Gastroesophageal sphincter (tissue), 4 donors: Measurements from ENCODE around the gene TXNDC11. TPM values are rescaled to one million over a fixed set of nuclear protein-coding genes. Genes with fewer than 3 reads are reported as not detected.

Source experiments
- ATAC-seq: fragments of 150-250 bp; one replicate; pipeline ENCODE4 v1.9.1; 2016; ENCODE audit warnings: mild to moderate bottlenecking, moderate library complexity
- H3K27ac ChIP-seq, 4 donors: fragments of 200-600 bp; sonication (generic) in 3 of 4; 1 replicate in 3 of 4; 2 replicates in 1 of 4; pipeline ENCODE4 v1.5.1; 2016 to 2019
- H3K27me3 ChIP-seq: fragments of 200-600 bp; sonication (generic); one replicate; pipeline ENCODE4 v1.5.1; 2019
- H3K36me3 ChIP-seq, 2 donors: fragments of 200-600 bp; sonication (generic); one replicate each; pipeline ENCODE4 v1.5.1; 2019; ENCODE audit warnings: control low read depth in 1 of 2
- H3K4me1 ChIP-seq, 3 donors: fragments of 200-600 bp; sonication (generic); 1 replicate in 2 of 3; 2 replicates in 1 of 3; pipeline ENCODE4 v1.5.1; 2016 to 2019; ENCODE audit warnings: control low read depth in 2 of 3
- H3K4me3 ChIP-seq, 2 donors: fragments of 200-600 bp; sonication (generic); one replicate each; pipeline ENCODE4 v1.5.1; 2019; ENCODE audit warnings: mild to moderate bottlenecking in 1 of 2, moderate library complexity in 1 of 2
- H3K9me3 ChIP-seq, 3 donors: fragments of 200-600 bp; sonication (generic); one replicate each; pipeline ENCODE4 v1.5.1; 2017 to 2019; ENCODE audit warnings: control low read depth in 2 of 3
- EP300 ChIP-seq: sonication (generic); formaldehyde crosslinking; IDR thresholded peaks from one replicate; pipeline ENCODE4 v1.6.1; 2017; ENCODE audit warnings: antibody characterized with exemption, mild to moderate bottlenecking
- POLR2A ChIP-seq, 2 donors: fragments of 450-650 bp; IDR thresholded peaks; one replicate each; pipeline ENCODE4 v1.6.1; 2017; ENCODE audit warnings: antibody characterized with exemption in 2 of 2, mild to moderate bottlenecking in 2 of 2, moderate library complexity in 1 of 2
- POLR2AphosphoS5 ChIP-seq: sonication (generic); formaldehyde crosslinking; IDR thresholded peaks from one replicate; pipeline ENCODE4 v1.6.1; 2017; ENCODE audit warnings: antibody characterized with exemption
- WGBS, 2 donors: methylation state at CpG; one replicate each; pipeline ENCODE4 v1.1.5; 2018; ENCODE audit warnings: low coverage in 1 of 2; 5-methylcytosine and 5-hydroxymethylcytosine counted together
- total RNA-seq, 4 donors: library from RNA; depleted of rRNA; stranded (reverse); fragments of >200 nt; gene quantifications; one replicate each; pipeline ENCODE4 v1.1.0, GENCODE V29; 2016
- TF ChIP-seq, protein P1 (sequence below), 4 experiments: fragments of 200-600 bp in 2 of 4; fragments of 450-650 bp in 2 of 4; sonication (generic) in 1 of 4; IDR thresholded peaks; one replicate each; pipeline ENCODE4 v1.5.1; 2017 to 2019; ENCODE audit warnings: antibody characterized with exemption in 4 of 4, mild to moderate bottlenecking in 2 of 4, moderate library complexity in 2 of 4

TXNDC11 gene
- total RNA-seq, 4 donors from 2014 or later, result 30.2 to 53.5 (median 46.4) TPM

DNA sequence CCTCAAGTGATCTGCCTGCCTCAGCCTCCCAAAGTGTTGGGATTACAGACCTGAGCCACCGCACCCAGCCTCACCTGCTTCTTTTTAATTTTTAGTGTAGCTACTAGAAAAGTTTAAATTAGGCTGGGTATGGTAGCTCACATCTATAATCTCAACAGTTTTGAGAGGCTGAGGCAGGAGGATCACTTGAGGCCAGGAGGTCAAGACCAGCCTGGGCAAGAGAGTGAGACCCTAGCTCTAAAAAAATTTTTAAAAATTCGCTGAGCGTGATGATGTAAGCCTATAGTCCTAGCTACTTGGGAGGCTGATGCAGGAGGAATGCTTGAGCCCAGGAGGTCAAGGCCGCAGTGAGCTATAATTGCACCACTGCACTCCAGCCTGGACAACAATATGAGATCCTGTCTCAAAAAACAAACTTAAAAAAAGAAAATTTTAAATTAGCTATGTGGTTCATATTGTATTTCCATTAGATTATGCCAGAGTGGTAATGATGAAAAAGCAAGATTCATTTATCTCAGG, 34.9 kb downstream of the TXNDC11 start:
- Histone ChIP-seq H3K36me3 (peaks cover 0 to 49% of the 10 kb centered on the region in 2 donors), H3K27ac (no peak overlapping the region), H3K4me1 (peaks cover 0 to 32% (median 0%) of the 10 kb centered on the region in 3 donors), H3K27me3 (no peaks in the 10 kb centered on the region), H3K4me3 (no peak overlapping the region), H3K9me3 (no peaks in the 10 kb centered on the region)
- TF ChIP-seq POLR2AphosphoS5, result no peak
- no peak for TF ChIP-seq POLR2A (IDR thresholded peaks at IDR 0.05)
- TF ChIP-seq, protein P1, sequence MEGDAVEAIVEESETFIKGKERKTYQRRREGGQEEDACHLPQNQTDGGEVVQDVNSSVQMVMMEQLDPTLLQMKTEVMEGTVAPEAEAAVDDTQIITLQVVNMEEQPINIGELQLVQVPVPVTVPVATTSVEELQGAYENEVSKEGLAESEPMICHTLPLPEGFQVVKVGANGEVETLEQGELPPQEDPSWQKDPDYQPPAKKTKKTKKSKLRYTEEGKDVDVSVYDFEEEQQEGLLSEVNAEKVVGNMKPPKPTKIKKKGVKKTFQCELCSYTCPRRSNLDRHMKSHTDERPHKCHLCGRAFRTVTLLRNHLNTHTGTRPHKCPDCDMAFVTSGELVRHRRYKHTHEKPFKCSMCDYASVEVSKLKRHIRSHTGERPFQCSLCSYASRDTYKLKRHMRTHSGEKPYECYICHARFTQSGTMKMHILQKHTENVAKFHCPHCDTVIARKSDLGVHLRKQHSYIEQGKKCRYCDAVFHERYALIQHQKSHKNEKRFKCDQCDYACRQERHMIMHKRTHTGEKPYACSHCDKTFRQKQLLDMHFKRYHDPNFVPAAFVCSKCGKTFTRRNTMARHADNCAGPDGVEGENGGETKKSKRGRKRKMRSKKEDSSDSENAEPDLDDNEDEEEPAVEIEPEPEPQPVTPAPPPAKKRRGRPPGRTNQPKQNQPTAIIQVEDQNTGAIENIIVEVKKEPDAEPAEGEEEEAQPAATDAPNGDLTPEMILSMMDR (IDR thresholded peaks at IDR 0.05), result no peak
- 91 to 93% methylated on average over 3 to 4 of the region's 4 CpGs for WGBS, 2 donors
- ATAC-seq, result no peak

DNA sequence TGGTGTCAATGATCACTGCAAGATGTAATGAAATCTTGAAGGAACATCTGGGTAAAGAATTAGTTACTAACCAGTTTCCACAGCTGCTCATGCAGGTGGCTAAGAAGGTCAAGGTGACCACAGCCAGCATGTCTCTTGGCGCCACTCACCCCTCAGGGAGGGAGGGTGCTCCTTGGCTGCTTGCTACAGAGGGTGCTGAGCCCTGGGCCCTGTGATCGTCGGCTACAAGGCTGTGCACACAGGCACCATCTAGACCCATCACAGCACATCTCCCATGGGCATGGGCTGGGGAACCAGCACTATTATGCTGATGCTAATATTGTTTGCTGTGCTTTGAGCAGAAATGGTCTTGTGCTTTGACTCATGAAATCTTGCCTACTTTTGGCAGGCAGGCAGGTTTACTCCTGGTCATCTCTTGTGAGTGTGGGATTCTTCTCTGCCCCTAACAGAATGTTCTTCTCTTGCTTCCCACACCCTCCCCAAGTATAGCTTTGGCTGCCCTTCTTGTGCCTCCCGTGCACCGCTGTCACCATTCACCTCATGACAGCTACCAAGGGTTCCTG, 36.4 kb downstream of the TXNDC11 start:
- H3K4me1 ChIP-seq, result peaks cover 0 to 32% (median 0%) of the 10 kb centered on the region in 3 donors
- no peaks in the 10 kb centered on the region for H3K27me3 ChIP-seq
- WGBS, 2 donors, result 85 to 92% methylated on average over 2 to 3 of the region's 5 CpGs
- TF ChIP-seq POLR2A (IDR thresholded peaks at IDR 0.05), result no peak
- TF ChIP-seq, protein P1 (IDR thresholded peaks at IDR 0.05), result no peak
- no peak for TF ChIP-seq EP300
- no peak for TF ChIP-seq POLR2AphosphoS5
- no peak overlapping the region for H3K27ac ChIP-seq
- no peak overlapping the region for H3K4me3 ChIP-seq
- no peaks in the 10 kb centered on the region for H3K9me3 ChIP-seq
- peaks cover 0 to 47% of the 10 kb centered on the region in 2 donors for H3K36me3 ChIP-seq
- no peak for ATAC-seq

DNA sequence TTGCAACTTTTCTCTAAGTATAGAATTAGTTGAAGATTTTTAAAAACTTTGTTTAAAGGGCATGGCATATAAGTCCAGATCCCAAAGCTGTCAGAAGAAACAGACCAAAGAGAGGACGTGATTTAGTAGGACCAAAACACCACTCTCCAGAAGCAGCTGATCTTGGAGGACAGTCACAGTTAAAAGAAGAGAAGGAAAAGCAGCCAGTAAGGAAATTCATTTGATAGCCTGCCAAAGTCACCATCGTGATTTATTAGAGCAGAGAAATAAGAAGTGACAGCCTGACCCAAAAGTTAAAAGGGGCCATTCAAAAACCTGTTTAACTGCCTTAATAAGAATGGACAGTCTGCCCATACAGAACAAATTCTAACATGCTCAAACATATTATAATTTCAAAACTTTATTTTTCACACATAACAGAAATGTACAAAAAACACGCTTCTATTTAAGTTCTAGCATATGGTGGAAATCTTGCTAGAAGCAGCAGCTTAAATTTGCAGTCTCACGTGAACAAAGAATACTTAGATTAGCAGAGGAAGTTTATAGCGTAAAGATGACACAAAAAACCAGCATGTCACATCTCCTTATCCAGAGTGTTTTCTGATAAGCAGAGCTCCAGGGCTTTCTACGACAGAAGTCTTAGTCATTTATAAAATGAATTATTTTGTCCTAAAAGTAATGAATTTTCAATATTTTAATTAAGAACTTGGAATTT, 37.2 kb downstream of the TXNDC11 start:
- Histone ChIP-seq H3K4me1 (peaks cover 0 to 35% (median 0%) of the 10 kb centered on the region in 3 donors), H3K27ac (no peak overlapping the region), H3K36me3 (peaks cover 0 to 43% of the 10 kb centered on the region in 2 donors), H3K4me3 (no peak overlapping the region), H3K9me3 (no peaks in the 10 kb centered on the region), H3K27me3 (no peaks in the 10 kb centered on the region)
- 62 to 69% methylated on average over 6 of the region's 6 CpGs for WGBS, 2 donors
- TF ChIP-seq, protein P1 (IDR thresholded peaks at IDR 0.05), result no peak
- TF ChIP-seq EP300 (no peak), POLR2AphosphoS5 (no peak), POLR2A (IDR thresholded peaks at IDR 0.05) (no peak)
- no peak for ATAC-seq

DNA sequence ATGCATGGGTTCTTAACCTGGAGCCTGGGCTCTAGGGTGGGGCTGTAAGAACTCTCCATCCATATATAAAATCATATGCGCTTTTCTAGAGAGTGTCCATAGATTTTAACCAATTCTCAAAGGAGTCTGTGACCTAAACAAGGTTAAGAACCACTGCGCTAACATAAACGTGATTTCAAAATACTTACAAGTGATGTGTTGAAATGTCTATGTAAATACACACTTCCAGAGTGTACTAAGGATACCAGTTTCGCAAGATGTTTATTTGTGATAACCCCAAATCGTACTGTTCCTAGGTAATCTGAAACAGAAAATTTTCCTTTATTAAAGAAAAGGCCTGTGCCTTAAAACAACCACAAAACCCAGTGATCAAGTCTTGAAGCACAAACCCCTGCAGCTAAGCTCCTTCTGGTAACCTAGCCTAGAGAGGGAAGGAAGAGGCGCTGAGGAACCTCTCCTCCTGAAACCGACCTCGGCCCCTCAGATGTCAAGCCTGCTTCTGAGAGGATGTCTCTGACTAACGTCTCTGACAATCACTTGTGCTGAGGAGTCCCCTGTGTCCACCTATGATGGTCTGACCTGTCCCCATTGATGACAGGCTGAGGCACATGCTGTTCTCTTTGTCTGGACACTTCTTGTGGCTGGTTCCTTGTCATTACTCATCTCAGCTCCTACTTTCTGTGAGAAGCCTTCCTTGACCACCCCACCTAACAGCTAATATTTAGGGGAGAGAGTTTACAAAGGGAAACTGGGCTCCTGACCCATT, 42.2 kb downstream of the TXNDC11 start:
- no peaks in the 10 kb centered on the region for H3K9me3 ChIP-seq
- H3K27me3 ChIP-seq, result no peaks in the 10 kb centered on the region
- H3K4me1 ChIP-seq, result peaks cover 0 to 22% (median 0%) of the 10 kb centered on the region in 3 donors
- TF ChIP-seq EP300 (no peak), POLR2AphosphoS5 (no peak), POLR2A (IDR thresholded peaks at IDR 0.05) (no peak)
- TF ChIP-seq, protein P1 (IDR thresholded peaks at IDR 0.05), result no peak
- ATAC-seq, result no peak
- 73 to 79% methylated on average over 5 to 9 of the region's 9 CpGs for WGBS, 2 donors
- H3K36me3 ChIP-seq, result peaks cover 3 to 70% of the 10 kb centered on the region in 2 donors
- no peak overlapping the region for H3K4me3 ChIP-seq
- no peak overlapping the region for H3K27ac ChIP-seq
